Skin epidermis (tissue), 12 donors: ENCODE data around the gene DPEP3.
A peak's percentile ranks its signal among the peaks of the same experiment; 100 is the strongest.

Source experiments
- H3K27ac ChIP-seq, 21 experiments: fragments of 200-600 bp; sonication (generic) in 11 of 21; one replicate each; pipeline ENCODE4 v1.5.0; 2020; ENCODE audit warnings: mild to moderate bottlenecking in 3 of 21, inconsistent platforms in 2 of 21, moderate library complexity in 2 of 21
- H3K4me3 ChIP-seq, 7 experiments: fragments of 200-600 bp; sonication (generic) in 2 of 7; one replicate each; pipeline ENCODE4 v1.5.0; 2020; ENCODE audit warnings: inconsistent platforms in 2 of 7, mild to moderate bottlenecking in 2 of 7, moderate library complexity in 1 of 7

The DPEP3 gene

DNA sequence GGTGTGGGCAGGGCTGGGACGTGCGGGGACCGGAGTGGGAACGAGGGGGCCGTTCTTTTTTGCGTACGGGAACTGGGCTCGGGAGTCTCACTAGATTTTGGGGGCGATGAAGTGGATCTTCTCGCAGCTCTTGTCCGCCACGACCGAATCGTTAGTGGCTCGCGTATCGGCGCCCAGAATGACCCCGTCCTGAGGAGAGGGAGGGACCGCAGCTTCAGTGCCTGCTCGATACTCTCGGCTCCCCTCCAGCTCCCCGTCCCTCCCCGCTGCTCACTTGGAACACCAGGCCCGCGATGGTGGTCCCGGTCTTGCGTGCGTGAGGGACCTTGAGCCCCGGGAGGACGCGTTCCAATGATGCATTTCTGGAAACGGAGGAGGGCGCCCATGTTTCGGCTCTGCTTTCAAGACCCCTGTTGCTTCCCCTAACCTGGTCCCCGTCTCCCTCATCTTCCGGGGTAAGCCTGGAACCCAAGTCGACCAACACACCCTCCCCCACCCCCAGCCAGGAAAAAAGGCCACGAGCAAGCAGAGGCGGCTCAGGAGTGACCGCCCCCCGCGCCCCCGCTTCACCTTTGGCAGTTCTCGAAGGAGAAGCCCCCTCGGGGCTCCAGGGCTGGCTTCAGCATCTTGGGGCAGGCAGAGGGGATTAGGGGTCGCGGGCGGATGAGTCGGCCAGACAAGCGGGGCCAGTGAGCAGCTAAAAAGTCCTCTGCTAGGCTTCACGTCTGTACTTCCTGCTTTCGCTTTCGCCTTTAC, 44.0 kb downstream of the DPEP3 start, which contains the start of gene PSMB10:
Gene PSMB10, minus strand, starts transcription at position 727 of the 756 bp plus-strand sequence. Its CDS starts 101 bp downstream, at position 626.
- H3K27ac ChIP-seq, result peak within 1 kb of the TSS; percentile 68 to 99 (median 95)
- H3K4me3 ChIP-seq, result peak within 1 kb of the TSS; percentile 66 to 95 (median 67)

DNA sequence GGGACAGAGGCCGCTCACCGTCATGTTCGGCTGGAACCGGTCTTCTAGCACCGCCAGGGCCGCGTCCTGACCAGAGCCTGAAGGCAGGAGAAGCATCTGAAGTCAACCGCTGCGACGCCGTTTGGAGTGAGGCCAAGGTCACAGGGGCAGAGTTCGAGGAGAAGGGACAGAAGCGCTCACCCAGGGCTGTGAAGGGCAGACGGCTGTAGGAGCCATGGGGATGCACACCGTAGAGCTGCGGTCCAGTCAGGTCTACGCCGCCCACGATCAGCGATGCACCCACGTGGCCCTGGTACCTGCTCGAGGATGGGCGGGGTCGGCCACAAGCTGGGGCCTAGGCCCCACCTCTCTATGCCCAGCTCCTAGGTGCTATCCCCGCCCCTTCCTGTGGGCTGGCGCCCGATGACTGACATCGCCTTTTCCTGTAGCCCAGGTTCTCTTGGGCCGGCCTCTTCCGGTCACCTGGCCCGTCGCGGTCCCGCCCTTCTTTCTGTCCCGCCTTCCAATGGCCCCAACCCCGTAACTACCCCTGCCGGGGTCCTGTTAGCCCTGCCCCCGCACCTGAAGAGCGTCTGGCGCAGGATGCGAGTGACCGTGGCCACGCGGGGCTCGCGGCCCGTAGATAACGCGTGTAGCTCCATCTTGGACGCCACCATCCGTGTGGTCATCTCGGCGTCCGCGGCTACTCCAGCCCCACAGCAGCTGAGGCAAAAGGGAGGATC, 44.7 kb downstream of the DPEP3 start:
- Histone ChIP-seq H3K27ac (peak overlapping the region; percentile 68 to 99 (median 95)), H3K4me3 (peak overlapping the region; percentile 66 to 95 (median 67))

GRCh38 chr16:67935101-67935401, 45.2 kb downstream of the DPEP3 start:
- Histone ChIP-seq H3K4me3 (peak overlapping the region; percentile 66 to 95 (median 67)), H3K27ac (peak overlapping the region in 15 of 21 experiments; percentile 88 to 99 (median 96))

DNA sequence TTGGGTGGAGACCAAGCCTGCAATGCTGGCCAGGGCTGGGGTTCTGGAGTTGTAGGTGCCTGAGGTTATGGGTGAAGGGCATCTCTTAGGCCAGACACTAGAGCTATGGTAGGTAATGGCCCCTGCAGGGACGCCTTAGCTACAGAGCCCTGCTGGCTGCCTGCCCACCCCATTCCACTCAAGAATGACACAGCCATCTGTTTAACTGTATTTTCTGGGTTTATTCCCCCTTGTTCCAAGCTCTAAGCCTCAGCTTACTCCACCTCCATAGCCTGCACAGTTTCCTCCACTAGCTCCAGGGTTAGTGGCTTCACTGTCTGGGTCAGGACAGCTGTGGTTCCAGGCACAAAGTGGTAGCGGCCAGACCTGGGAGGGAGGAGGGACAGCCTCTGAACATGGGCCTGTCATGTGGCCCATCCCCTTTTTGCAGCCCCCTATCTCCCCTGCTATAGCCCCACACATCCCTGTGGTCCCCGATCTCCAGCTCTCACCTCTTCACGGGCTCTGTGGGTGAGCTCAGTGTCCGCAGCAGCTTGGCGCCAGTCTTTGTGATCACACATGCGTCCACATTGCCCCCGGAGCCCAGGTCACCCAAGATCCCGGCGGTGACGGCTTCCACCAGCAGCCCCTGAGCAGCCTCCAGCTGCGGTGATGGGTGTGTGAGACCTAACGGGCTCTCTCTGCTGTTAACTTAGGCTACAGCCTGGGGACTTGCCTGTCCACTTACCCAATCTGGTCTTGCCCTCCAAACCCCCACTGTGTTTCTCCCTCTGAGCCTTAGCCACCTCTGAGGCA, 45.8 kb downstream of the DPEP3 start:
- Histone ChIP-seq H3K4me3 (peak overlapping the region in 3 of 7 experiments; percentile 67 to 95 (median 67)), H3K27ac (peak overlapping the region in 12 of 21 experiments; percentile 4 to 99 (median 96))

DNA sequence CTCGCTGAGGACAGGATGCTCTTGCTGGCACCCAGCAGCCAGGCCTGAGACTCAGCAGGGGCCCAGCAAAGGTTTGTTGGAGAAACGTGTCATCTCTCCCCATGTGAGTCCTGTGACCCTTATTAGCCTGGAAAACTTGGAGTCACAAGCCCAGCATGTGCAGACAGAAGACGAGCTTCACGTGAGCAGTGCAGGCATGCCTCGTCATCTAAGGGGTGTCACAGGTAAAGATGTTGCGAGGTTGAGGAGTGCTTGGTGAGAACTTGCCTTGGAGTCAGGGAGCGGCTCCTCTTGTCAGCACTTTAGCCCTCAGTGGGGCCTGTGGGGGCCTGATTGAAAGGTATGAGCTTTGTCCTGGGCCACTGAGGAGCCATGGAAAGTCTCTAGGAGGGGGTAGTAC, 46.5 kb downstream of the DPEP3 start:
- no peak overlapping the region for H3K4me3 ChIP-seq
- peak overlapping the region in 5 of 21 experiments; percentile 2 to 98 (median 49) for H3K27ac ChIP-seq

- Histone ChIP-seq H3K4me3 (no peak overlapping the region), H3K27ac (no peak overlapping the region)
These were observed 47.8 kb downstream of the DPEP3 start for GRCh38 chr16:67932462-67932840.

- Histone ChIP-seq H3K4me3 (no peak within 1 kb of the TSS), H3K27ac (peak within 1 kb of the TSS in 1 of 21 experiments; percentile 36)
These were observed 48.4 kb downstream of the DPEP3 start, which contains the start of gene CTRL for GRCh38 chr16:67931712-67932461. Gene CTRL, minus strand, starts transcription at chr16:67931862. Its CDS starts 10 bp downstream, at chr16:67931852.

- H3K4me3 ChIP-seq, result no peak overlapping the region
- H3K27ac ChIP-seq, result no peak overlapping the region
These were observed 49.6 kb downstream of the DPEP3 start for GRCh38 chr16:67930678-67931211.

GRCh38 chr16:67930191-67930590, 50.1 kb downstream of the DPEP3 start:
- no peak overlapping the region for H3K27ac ChIP-seq
- H3K4me3 ChIP-seq, result no peak overlapping the region

DNA sequence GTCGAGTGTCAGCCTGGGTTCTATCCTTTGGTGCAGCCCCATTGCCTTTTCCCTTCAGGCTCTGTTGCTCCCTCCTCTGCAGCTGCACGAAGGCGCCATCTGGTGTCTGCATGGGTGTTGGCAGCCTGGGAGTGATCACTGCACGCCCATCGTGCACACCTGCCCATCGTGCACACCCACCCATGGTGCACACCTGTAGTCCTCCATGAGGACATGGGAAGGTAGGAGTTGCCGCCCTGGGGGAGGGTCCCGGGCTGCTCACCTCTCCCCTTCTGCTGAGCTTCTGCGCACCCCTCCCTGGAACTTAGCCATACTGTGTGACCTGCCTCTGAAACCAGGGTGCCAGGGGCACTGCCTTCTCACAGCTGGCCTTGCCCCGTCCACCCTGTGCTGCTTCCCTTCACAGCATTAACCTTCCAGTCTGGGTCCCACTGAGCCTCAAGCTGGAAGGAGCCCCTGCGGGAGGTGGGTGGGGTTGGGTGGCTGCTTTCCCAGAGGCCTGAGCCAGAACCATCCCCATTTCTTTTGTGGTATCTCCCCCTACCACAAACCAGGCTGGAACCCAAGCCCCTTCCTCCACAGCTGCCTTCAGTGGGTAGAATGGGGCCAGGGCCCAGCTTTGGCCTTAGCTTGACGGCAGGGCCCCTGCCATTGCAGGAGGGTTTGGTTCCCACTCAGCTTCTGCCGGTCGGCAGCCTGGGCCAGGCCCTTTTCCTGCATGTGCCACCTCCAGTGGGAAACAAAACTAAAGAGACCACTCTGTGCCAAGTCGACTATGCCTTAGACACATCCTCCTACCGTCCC, 51.5 kb downstream of the DPEP3 start:
- peak overlapping the region in 1 of 21 experiments; percentile 25 for H3K27ac ChIP-seq
- no peak overlapping the region for H3K4me3 ChIP-seq

GRCh38 chr16:67928147-67928546, 52.2 kb downstream of the DPEP3 start:
- Histone ChIP-seq H3K27ac (peak overlapping the region in 1 of 21 experiments; percentile 25), H3K4me3 (no peak overlapping the region)

GRCh38 chr16:67927131-67927941, 53.0 kb downstream of the DPEP3 start:
- Histone ChIP-seq H3K4me3 (no peak overlapping the region), H3K27ac (peak overlapping the region in 1 of 21 experiments; percentile 25)

DNA sequence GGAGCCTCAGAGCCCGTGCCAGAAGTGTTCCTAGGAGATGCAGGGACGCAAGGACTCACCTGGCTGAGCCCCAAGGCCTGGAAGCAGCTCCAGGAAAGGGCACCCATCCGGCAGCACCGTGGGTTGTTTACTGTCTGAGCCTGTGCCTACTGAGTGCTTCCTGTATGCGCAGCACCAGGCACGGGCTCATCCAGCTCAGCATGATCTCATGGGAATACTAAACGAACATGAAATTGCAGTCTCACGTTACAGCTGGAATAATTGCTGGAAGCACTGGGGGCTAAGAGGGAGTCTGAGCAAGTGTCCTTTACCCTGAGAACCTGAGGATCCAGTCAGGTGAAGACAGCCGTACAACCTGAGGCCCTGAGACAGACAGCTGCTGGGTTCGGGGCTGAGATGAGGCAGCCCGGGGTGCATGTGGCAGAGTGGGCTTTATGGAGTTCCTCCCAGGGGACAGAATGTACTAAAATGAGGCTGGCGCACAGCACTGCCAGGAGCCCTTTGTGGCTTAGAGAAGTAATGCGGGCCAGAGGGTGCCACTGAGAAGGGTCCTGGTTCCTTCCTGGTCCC, 54.0 kb downstream of the DPEP3 start:
- Histone ChIP-seq H3K27ac (peak overlapping the region in 7 of 21 experiments; percentile 6 to 57 (median 39)), H3K4me3 (no peak overlapping the region)
